KMS-11 (cell line): ENCODE data around the gene HEPN1.
"Not testable (repeated sequence)": the region's sequence is repeated elsewhere in the genome, so short reads cannot be mapped to it uniquely, and the experiment has no call there.

Experiments
- H2AFZ ChIP-seq: fragments of 200-600 bp; sonication (generic); 2 replicates; pipeline ENCODE4 v1.6.1; 2016; ENCODE audit warnings: antibody characterized with exemption, mixed run types, low read depth
- H3K27ac ChIP-seq: fragments of 200-600 bp; sonication (generic); 2 replicates; pipeline ENCODE4 v1.6.1; 2016; ENCODE audit warnings: mild to moderate bottlenecking, mixed run types
- H3K27me3 ChIP-seq: fragments of 200-600 bp; sonication (generic); 2 replicates; pipeline ENCODE4 v1.6.1; 2017; ENCODE audit warnings: mild to moderate bottlenecking, low read depth, mixed run types, moderate library complexity; ENCODE audit not compliant: insufficient read depth
- H3K36me3 ChIP-seq: fragments of 200-600 bp; sonication (generic); 2 replicates; pipeline ENCODE4 v1.6.1; 2017; ENCODE audit warnings: mild to moderate bottlenecking, mixed run types; ENCODE audit not compliant: insufficient read depth
- H3K4me1 ChIP-seq: fragments of 200-600 bp; sonication (generic); 2 replicates; pipeline ENCODE4 v1.6.1; 2016; ENCODE audit warnings: mild to moderate bottlenecking, low read depth, mixed run types; ENCODE audit not compliant: poor library complexity, severe bottlenecking
- H3K4me2 ChIP-seq: fragments of 200-600 bp; sonication (generic); 2 replicates; pipeline ENCODE4 v1.7.0; 2016; ENCODE audit warnings: mild to moderate bottlenecking, mixed run types
- H3K4me3 ChIP-seq: fragments of 200-600 bp; sonication (generic); IDR thresholded peaks from 2 replicates; pipeline ENCODE4 v1.6.1; 2017; ENCODE audit warnings: low read depth, low read length, mixed read lengths; ENCODE audit not compliant: insufficient read depth
- H3K79me2 ChIP-seq: fragments of 200-600 bp; sonication (generic); 2 replicates; pipeline ENCODE4 v1.6.1; 2016; ENCODE audit warnings: low read depth, mixed run types; ENCODE audit not compliant: insufficient read depth
- H3K9ac ChIP-seq: fragments of 200-600 bp; sonication (generic); 2 replicates; pipeline ENCODE4 v1.6.1; 2016; ENCODE audit warnings: mild to moderate bottlenecking, mixed run types
- H4K20me1 ChIP-seq: fragments of 200-600 bp; sonication (generic); 2 replicates; pipeline ENCODE4 v1.6.1; 2016; ENCODE audit warnings: mild to moderate bottlenecking, mixed run types; ENCODE audit not compliant: insufficient read depth
- CTCF ChIP-seq: fragments of 200-600 bp; sonication (generic); conservative IDR thresholded peaks from 2 replicates; pipeline ENCODE4 v1.6.1; 2017; ENCODE audit warnings: low read depth, mild to moderate bottlenecking, antibody characterized with exemption, low read length, moderate library complexity, mixed read lengths

HEPN1 gene

GRCh38 chr11:124953753-124954589, 34.9 kb downstream of the HEPN1 start, which contains the start of gene CCDC15:
CCDC15 (plus strand) TSS chr11:124954202; CDS start chr11:124954733, 531 bp downstream.
- H3K79me2 ChIP-seq = no peaks in the 10 kb centered on the region
- H3K27me3 ChIP-seq = no peaks in the 10 kb centered on the region
- no peak within 1 kb of the TSS for H3K4me3 ChIP-seq
- peak within 1 kb of the TSS; percentile 47; the same call in 1 of the 2 replicates for H3K27ac ChIP-seq
- H3K9ac ChIP-seq = peak within 1 kb of the TSS; percentile 65; the same call in 1 of the 2 replicates
- H3K36me3 ChIP-seq = no peaks in the 10 kb centered on the region
- H4K20me1 ChIP-seq = no peaks in the 10 kb centered on the region
- no peak for TF ChIP-seq CTCF
- H2AFZ ChIP-seq = peak within 1 kb of the TSS; percentile 93
- peaks cover 6% of the 10 kb centered on the region for H3K4me1 ChIP-seq
- H3K4me2 ChIP-seq = peak within 1 kb of the TSS; percentile 90

- Histone ChIP-seq H2AFZ (peak overlapping the region; percentile 93), H3K9ac (peak overlapping the region; percentile 65; the same call in 1 of the 2 replicates), H3K36me3 (no peaks in the 10 kb centered on the region), H3K27ac (peak overlapping the region; percentile 47; the same call in 1 of the 2 replicates), H3K4me1 (peaks cover 6% of the 10 kb centered on the region), H3K4me3 (no peak overlapping the region), H3K27me3 (no peaks in the 10 kb centered on the region), H4K20me1 (no peaks in the 10 kb centered on the region), H3K4me2 (peak overlapping the region; percentile 90), H3K79me2 (no peaks in the 10 kb centered on the region)
- no peak for TF ChIP-seq CTCF
Observed at GRCh38 chr11:124954590-124954955, 35.5 kb downstream of the HEPN1 start.

GRCh38 chr11:124955035-124955434, 36.0 kb downstream of the HEPN1 start:
- H3K27me3 ChIP-seq = no peaks in the 10 kb centered on the region
- H3K4me3 ChIP-seq = no peak overlapping the region
- no peak overlapping the region for H3K9ac ChIP-seq
- peak overlapping the region; percentile 93 for H2AFZ ChIP-seq
- peaks cover 6% of the 10 kb centered on the region for H3K4me1 ChIP-seq
- peak overlapping the region; percentile 90; the same call in 1 of the 2 replicates for H3K4me2 ChIP-seq
- no peaks in the 10 kb centered on the region for H3K79me2 ChIP-seq
- no peak overlapping the region for H3K27ac ChIP-seq
- H4K20me1 ChIP-seq = no peaks in the 10 kb centered on the region
- H3K36me3 ChIP-seq = no peaks in the 10 kb centered on the region
- no peak for TF ChIP-seq CTCF

- H3K79me2 ChIP-seq = no peaks in the 10 kb centered on the region
- H3K4me2 ChIP-seq = no peak overlapping the region
- no peaks in the 10 kb centered on the region for H3K36me3 ChIP-seq
- no peak overlapping the region for H2AFZ ChIP-seq
- no peaks in the 10 kb centered on the region for H3K27me3 ChIP-seq
- no peaks in the 10 kb centered on the region for H3K4me1 ChIP-seq
- no peak overlapping the region for H3K4me3 ChIP-seq
- H3K27ac ChIP-seq = no peak overlapping the region
- peak; percentile 47 for TF ChIP-seq CTCF
- no peaks in the 10 kb centered on the region for H4K20me1 ChIP-seq
- no peak overlapping the region for H3K9ac ChIP-seq
Observed at GRCh38 chr11:124961972-124962609, 43.0 kb downstream of the HEPN1 start.

- H2AFZ ChIP-seq, H3K79me2 ChIP-seq, H3K27me3 ChIP-seq, H3K4me2 ChIP-seq, H3K4me3 ChIP-seq, H3K4me1 ChIP-seq, H3K27ac ChIP-seq, H4K20me1 ChIP-seq, H3K9ac ChIP-seq, H3K36me3 ChIP-seq: not testable (repeated sequence)
Observed at GRCh38 chr11:124968197-124968596, 49.1 kb downstream of the HEPN1 start.
